ENCODE results near the gene SPATA7. TPM values are rescaled to one million over a fixed set of nuclear protein-coding genes. Genes with fewer than 3 reads are reported as not detected.

The SPATA7 gene
- total and polyA plus RNA-seq, 9 of the 15 experiments (the other 6 are each of a cell fraction or from before 2014, with no cell fraction given) = 0.80 to 3.3 (median 2.5) TPM

DNA sequence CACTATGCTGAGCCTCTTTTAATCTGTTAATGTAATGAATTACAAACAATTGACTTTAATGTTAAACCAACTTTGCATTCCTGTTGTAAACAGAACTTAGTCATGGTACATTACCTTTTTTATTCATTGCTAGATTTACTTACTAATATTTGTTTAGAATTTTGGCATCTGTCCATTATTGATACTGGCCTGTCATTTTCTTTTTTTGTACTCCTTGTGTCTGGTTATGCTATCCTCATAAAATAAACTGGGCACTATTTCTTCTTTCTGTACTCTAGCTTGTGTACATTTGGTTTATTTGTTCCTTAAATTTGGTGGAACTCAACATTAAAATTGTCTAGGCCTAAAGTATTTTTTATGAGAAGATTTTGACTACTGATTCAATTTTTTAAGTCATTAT, 32.1 kb downstream of the SPATA7 start (continued):
- TF ChIP-seq, protein P1, sequence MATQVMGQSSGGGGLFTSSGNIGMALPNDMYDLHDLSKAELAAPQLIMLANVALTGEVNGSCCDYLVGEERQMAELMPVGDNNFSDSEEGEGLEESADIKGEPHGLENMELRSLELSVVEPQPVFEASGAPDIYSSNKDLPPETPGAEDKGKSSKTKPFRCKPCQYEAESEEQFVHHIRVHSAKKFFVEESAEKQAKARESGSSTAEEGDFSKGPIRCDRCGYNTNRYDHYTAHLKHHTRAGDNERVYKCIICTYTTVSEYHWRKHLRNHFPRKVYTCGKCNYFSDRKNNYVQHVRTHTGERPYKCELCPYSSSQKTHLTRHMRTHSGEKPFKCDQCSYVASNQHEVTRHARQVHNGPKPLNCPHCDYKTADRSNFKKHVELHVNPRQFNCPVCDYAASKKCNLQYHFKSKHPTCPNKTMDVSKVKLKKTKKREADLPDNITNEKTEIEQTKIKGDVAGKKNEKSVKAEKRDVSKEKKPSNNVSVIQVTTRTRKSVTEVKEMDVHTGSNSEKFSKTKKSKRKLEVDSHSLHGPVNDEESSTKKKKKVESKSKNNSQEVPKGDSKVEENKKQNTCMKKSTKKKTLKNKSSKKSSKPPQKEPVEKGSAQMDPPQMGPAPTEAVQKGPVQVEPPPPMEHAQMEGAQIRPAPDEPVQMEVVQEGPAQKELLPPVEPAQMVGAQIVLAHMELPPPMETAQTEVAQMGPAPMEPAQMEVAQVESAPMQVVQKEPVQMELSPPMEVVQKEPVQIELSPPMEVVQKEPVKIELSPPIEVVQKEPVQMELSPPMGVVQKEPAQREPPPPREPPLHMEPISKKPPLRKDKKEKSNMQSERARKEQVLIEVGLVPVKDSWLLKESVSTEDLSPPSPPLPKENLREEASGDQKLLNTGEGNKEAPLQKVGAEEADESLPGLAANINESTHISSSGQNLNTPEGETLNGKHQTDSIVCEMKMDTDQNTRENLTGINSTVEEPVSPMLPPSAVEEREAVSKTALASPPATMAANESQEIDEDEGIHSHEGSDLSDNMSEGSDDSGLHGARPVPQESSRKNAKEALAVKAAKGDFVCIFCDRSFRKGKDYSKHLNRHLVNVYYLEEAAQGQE (IDR thresholded peaks at IDR 0.05; ENCODE audit: borderline replicate concordance) = no peak
- TF ChIP-seq, protein P1 (CRISPR knock-in tag; IDR thresholded peaks at IDR 0.05; ENCODE audit: low read depth) = no peak
- TF ChIP-seq, protein P2, sequence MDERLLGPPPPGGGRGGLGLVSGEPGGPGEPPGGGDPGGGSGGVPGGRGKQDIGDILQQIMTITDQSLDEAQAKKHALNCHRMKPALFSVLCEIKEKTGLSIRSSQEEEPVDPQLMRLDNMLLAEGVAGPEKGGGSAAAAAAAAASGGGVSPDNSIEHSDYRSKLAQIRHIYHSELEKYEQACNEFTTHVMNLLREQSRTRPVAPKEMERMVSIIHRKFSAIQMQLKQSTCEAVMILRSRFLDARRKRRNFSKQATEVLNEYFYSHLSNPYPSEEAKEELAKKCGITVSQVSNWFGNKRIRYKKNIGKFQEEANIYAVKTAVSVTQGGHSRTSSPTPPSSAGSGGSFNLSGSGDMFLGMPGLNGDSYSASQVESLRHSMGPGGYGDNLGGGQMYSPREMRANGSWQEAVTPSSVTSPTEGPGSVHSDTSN (CRISPR knock-in tag; IDR thresholded peaks at IDR 0.05; ENCODE audit: low read depth) = no peak
- TF ChIP-seq, protein P2 (tag; conservative IDR thresholded peaks at IDR 0.05; ENCODE audit: low read depth) = no peak
